CD14-positive monocyte (primary cell): Measurements from ENCODE around the gene KIF5B. TPM values are rescaled to one million over a fixed set of nuclear protein-coding genes. Genes with fewer than 3 reads are reported as not detected.

ENCODE experiments used
- DNase-seq, 3 donors: peaks; one replicate each; pipeline ENCODE4 v3.0.0-alpha.2; 2011 to 2022
- H2AFZ ChIP-seq: 2 replicates; pipeline ENCODE4 v1.6.0; 2012; ENCODE audit warnings: mild to moderate bottlenecking, low read depth, low read length, inconsistent platforms; ENCODE audit not compliant: insufficient read depth, poor library complexity, severe bottlenecking
- H3K27ac ChIP-seq, 2 donors: 1 replicate in 1 of 2; 2 replicates in 1 of 2; pipeline ENCODE4 v1.5.1; 2012 to 2013; ENCODE audit warnings: low read length in 2 of 2, control low read depth in 1 of 2, inconsistent platforms in 1 of 2, low read depth in 1 of 2, mild to moderate bottlenecking in 1 of 2
- H3K27me3 ChIP-seq, 2 donors: one replicate each; pipeline versions ENCODE4 v1.6.0 to v1.6.1; 2011 to 2013; ENCODE audit warnings: low read length in 2 of 2; ENCODE audit not compliant: control insufficient read depth in 2 of 2, insufficient read depth in 2 of 2
- H3K36me3 ChIP-seq, 2 donors: replicated peaks in 1 of 2; 1 replicate in 1 of 2; 2 replicates in 1 of 2; pipeline versions ENCODE4 v1.5.1 to v1.6.1; 2012 to 2013; ENCODE audit warnings: low read length in 2 of 2, control low read depth in 1 of 2, inconsistent platforms in 1 of 2, mild to moderate bottlenecking in 1 of 2; ENCODE audit not compliant: insufficient read depth in 2 of 2, control insufficient read depth in 1 of 2
- H3K4me1 ChIP-seq, 2 donors: 1 replicate in 1 of 2; 2 replicates in 1 of 2; pipeline versions ENCODE4 v1.5.1 to v1.6.1; 2012 to 2013; ENCODE audit warnings: low read length in 2 of 2, control low read depth in 1 of 2, inconsistent platforms in 1 of 2, mild to moderate bottlenecking in 1 of 2, moderate library complexity in 1 of 2; ENCODE audit not compliant: insufficient read depth in 2 of 2, control insufficient read depth in 1 of 2
- H3K4me2 ChIP-seq: replicated peaks from 2 replicates; pipeline ENCODE3; 2012; ENCODE audit warnings: low read length, moderate library complexity, mild to moderate bottlenecking; ENCODE audit not compliant: poor library complexity, severe bottlenecking; ENCODE audit errors: extremely low read depth
- H3K4me3 ChIP-seq, 3 experiments: fragments of 200-600 bp in 1 of 3; sonication (generic) in 1 of 3; replicated peaks in 1 of 3; 1 replicate in 2 of 3; 2 replicates in 1 of 3; pipeline ENCODE4 v1.5.1; 2011 to 2013; ENCODE audit warnings: low read length in 3 of 3, mild to moderate bottlenecking in 3 of 3, control low read depth in 2 of 3, low read depth in 2 of 3, inconsistent platforms in 1 of 3, moderate library complexity in 1 of 3
- H3K79me2 ChIP-seq: 2 replicates; pipeline ENCODE4 v1.6.0; 2012; ENCODE audit warnings: mild to moderate bottlenecking, control low read depth, inconsistent platforms, low read length, moderate library complexity; ENCODE audit not compliant: insufficient read depth
- H3K9ac ChIP-seq: 2 replicates; pipeline ENCODE4 v1.6.0; 2017; ENCODE audit warnings: low read length, mild to moderate bottlenecking; ENCODE audit not compliant: insufficient read depth, poor library complexity, severe bottlenecking
- H3K9me3 ChIP-seq, 2 donors: replicated peaks in 1 of 2; 1 replicate in 1 of 2; 2 replicates in 1 of 2; pipeline versions ENCODE4 v1.5.1 to v1.6.1; 2012 to 2013; ENCODE audit warnings: low read length in 2 of 2, control low read depth in 1 of 2; ENCODE audit not compliant: control insufficient read depth in 1 of 2, insufficient read depth in 1 of 2
- H4K20me1 ChIP-seq: 2 replicates; pipeline ENCODE4 v1.6.0; 2012; ENCODE audit warnings: mild to moderate bottlenecking, low read length, control low read depth, moderate library complexity; ENCODE audit not compliant: insufficient read depth
- H3K27ac Mint-ChIP-seq, 7 donors: one replicate each; pipeline ENCODE4 v1.8.0; 2020; ENCODE audit warnings: mild to moderate bottlenecking in 7 of 7, mixed read lengths in 7 of 7, moderate library complexity in 6 of 7, inconsistent platforms in 2 of 7
- H3K27me3 Mint-ChIP-seq, 3 donors: one replicate each; pipeline ENCODE4 v1.8.0; 2021 to 2022; ENCODE audit warnings: low read depth in 3 of 3, mild to moderate bottlenecking in 3 of 3, mixed read lengths in 3 of 3, moderate library complexity in 3 of 3, inconsistent platforms in 1 of 3
- H3K36me3 Mint-ChIP-seq, 2 donors: one replicate each; pipeline ENCODE4 v1.8.0; 2020; ENCODE audit warnings: mixed read lengths in 2 of 2, inconsistent platforms in 1 of 2, mild to moderate bottlenecking in 1 of 2
- H3K4me1 Mint-ChIP-seq: one replicate; pipeline ENCODE4 v1.8.0; 2020; ENCODE audit warnings: mild to moderate bottlenecking, mixed read lengths
- H3K4me3 Mint-ChIP-seq, 2 donors: one replicate each; pipeline ENCODE4 v1.8.0; 2020; ENCODE audit warnings: mild to moderate bottlenecking in 2 of 2, mixed read lengths in 2 of 2, moderate library complexity in 1 of 2
- H3K9me3 Mint-ChIP-seq, 7 donors: one replicate each; pipeline ENCODE4 v1.8.0; 2020 to 2022; ENCODE audit warnings: mixed read lengths in 7 of 7, mild to moderate bottlenecking in 6 of 7, moderate library complexity in 6 of 7, inconsistent platforms in 2 of 7
- WGBS: methylation state at CpG from one replicate; pipeline ENCODE4 v1.1.5; 2013; ENCODE audit warnings: missing lambda C conversion rate; ENCODE audit not compliant: insufficient coverage; 5-methylcytosine and 5-hydroxymethylcytosine counted together
- intact Hi-C, 2 donors: fragments of 100-400 bp; cut with micrococcal nuclease; formaldehyde crosslinking; loops; one replicate each; pipeline versions ENCODE4 v1.15.0 to v1.15.1; 2023
- polyA plus RNA-seq, 3 donors: library from polyadenylated mRNA; depleted of rRNA in 1 of 3; unstranded in 2 of 3; stranded (reverse) in 1 of 3; fragments of 300-500 nt in 2 of 3; fragments of >200 nt in 1 of 3; fragmentation: Illumina TruSeq in 2 of 3; gene quantifications; 1 replicate in 2 of 3; 2 replicates in 1 of 3; pipeline ENCODE4 v1.2.3, GENCODE V29; 2012 to 2021
- TF ChIP-seq, protein P1 (sequence below): fragments of 200-600 bp; IDR thresholded peaks from one replicate; pipeline ENCODE4 v1.8.0; 2022; ENCODE audit warnings: antibody characterized with exemption, mild to moderate bottlenecking

KIF5B gene
- polyA plus RNA-seq, 3 donors = 15.2 to 32.9 (median 18.9) TPM

DNA sequence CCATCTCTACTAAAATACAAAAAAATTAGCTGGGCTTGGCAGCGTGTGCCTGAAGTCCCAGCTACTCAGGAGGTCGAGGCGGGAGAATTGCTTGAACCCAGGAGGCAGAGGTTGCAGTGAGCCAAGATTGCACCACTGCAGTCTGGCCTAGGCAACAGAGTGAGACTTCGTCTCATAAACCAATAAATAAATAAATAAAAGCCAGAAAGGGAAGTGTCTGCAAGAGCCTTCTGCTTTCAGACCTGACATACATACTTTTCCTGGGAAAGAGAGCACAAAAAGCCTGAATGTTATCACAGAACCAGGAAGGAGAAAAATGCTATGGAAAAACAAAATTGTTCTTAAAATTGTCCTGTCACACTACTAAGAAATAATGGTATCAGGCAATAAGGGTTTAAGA is 4.1 kb upstream of the KIF5B start:
- H3K4me1 ChIP-seq = peaks cover 17 to 19% of the 10 kb centered on the region in 2 donors
- no peaks in the 10 kb centered on the region for H3K36me3 ChIP-seq
- TF ChIP-seq, protein P1, sequence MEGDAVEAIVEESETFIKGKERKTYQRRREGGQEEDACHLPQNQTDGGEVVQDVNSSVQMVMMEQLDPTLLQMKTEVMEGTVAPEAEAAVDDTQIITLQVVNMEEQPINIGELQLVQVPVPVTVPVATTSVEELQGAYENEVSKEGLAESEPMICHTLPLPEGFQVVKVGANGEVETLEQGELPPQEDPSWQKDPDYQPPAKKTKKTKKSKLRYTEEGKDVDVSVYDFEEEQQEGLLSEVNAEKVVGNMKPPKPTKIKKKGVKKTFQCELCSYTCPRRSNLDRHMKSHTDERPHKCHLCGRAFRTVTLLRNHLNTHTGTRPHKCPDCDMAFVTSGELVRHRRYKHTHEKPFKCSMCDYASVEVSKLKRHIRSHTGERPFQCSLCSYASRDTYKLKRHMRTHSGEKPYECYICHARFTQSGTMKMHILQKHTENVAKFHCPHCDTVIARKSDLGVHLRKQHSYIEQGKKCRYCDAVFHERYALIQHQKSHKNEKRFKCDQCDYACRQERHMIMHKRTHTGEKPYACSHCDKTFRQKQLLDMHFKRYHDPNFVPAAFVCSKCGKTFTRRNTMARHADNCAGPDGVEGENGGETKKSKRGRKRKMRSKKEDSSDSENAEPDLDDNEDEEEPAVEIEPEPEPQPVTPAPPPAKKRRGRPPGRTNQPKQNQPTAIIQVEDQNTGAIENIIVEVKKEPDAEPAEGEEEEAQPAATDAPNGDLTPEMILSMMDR = no peak
- no peak overlapping the region for H3K4me3 ChIP-seq
- no peak for DNase-seq
- no peak overlapping the region for H3K27ac ChIP-seq
- no peaks in the 10 kb centered on the region for H3K36me3 Mint-ChIP-seq
- peaks cover 17% of the 10 kb centered on the region for H3K4me1 Mint-ChIP-seq
- no peak overlapping the region for H3K4me2 ChIP-seq
- H3K9ac ChIP-seq = no peak overlapping the region
- H3K27me3 ChIP-seq = no peaks in the 10 kb centered on the region
- H2AFZ ChIP-seq = no peak overlapping the region
- H3K27ac Mint-ChIP-seq = peak overlapping the region in 3 of 7 donors; percentile 13 to 60 (median 14)
- H3K79me2 ChIP-seq = peaks cover 15% of the 10 kb centered on the region
- H4K20me1 ChIP-seq = peaks cover 1% of the 10 kb centered on the region
- WGBS = 47% methylated on average over 3 of the region's 4 CpGs
- no peak overlapping the region for H3K4me3 Mint-ChIP-seq
- intact Hi-C loops = loop anchor here in 1 of 2 donors (10.0 kb wide), 1 partner anchor 134 kb away; no protein-coding TSS in a partner anchor
- no peaks in the 10 kb centered on the region for H3K9me3 ChIP-seq
- peaks cover 0 to 2% (median 0%) of the 10 kb centered on the region in 7 donors for H3K9me3 Mint-ChIP-seq
- H3K27me3 Mint-ChIP-seq = no peaks in the 10 kb centered on the region

DNA sequence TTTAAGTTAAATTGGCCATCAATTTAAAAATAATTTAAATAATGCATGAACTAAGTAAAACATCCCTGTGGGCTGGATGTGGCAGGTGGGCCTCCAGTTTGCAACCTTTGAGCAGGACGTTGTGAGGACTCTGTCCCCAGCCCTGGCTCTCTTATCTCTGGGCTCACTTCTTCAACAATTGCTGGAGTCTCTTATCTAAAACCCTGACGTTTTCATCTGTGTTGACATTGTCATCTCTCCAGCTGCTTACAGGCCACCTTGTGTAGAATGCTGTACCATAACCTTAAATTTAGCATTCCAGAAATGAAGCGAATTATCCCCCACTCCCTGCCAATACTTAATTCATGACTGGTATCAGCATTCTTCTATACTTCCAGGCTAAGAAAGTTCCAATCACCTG is 3.2 kb upstream of the KIF5B start:
- Mint-ChIP-seq H3K36me3 (no peaks in the 10 kb centered on the region), H3K9me3 (peaks cover 0 to 2% (median 0%) of the 10 kb centered on the region in 7 donors), H3K4me3 (no peak overlapping the region), H3K4me1 (peaks cover 24% of the 10 kb centered on the region), H3K27me3 (no peaks in the 10 kb centered on the region), H3K27ac (no peak overlapping the region)
- no peak for DNase-seq
- Histone ChIP-seq H3K9ac (no peak overlapping the region), H3K27ac (no peak overlapping the region), H4K20me1 (peaks cover 10% of the 10 kb centered on the region), H3K4me2 (no peak overlapping the region), H3K4me3 (no peak overlapping the region), H3K27me3 (no peaks in the 10 kb centered on the region), H2AFZ (no peak overlapping the region), H3K9me3 (no peaks in the 10 kb centered on the region), H3K36me3 (no peaks in the 10 kb centered on the region), H3K79me2 (peaks cover 23% of the 10 kb centered on the region), H3K4me1 (peaks cover 20 to 28% of the 10 kb centered on the region in 2 donors)
- intact Hi-C loops = loop anchor here (10.0 kb wide), 3 partner anchors 145 to 315 kb away; partner anchors contain the start of gene EPC1 (in 1 of the 2)
- 100% methylated on average over 1 of the region's 3 CpGs for WGBS
- TF ChIP-seq, protein P1 = no peak
